Upper lobe of left lung (tissue), 6 donors: ENCODE results near the gene VIPAS39. TPM values are rescaled to one million over a fixed set of nuclear protein-coding genes. Genes with fewer than 3 reads are reported as not detected.

ENCODE experiments used
- ATAC-seq, 2 donors: fragments of 200-7000 bp; cut with Tn5 transposase; one replicate each; pipeline ENCODE4 v1.9.1; 2022; ENCODE audit warnings: mild to moderate bottlenecking in 2 of 2, moderate library complexity in 2 of 2; ENCODE audit not compliant: low FRiP score in 2 of 2
- DNase-seq, 2 donors: peaks; one replicate each; pipeline ENCODE4 v3.0.0-alpha.2; 2019 to 2020
- H3K27ac ChIP-seq, 4 donors: fragments of 200-600 bp; sonication (generic); one replicate each; pipeline ENCODE4 v1.5.1; 2016 to 2019
- H3K27me3 ChIP-seq, 4 donors: fragments of 200-600 bp; sonication (generic); one replicate each; pipeline ENCODE4 v1.5.1; 2017 to 2019
- H3K36me3 ChIP-seq, 4 donors: fragments of 200-600 bp; sonication (generic); one replicate each; pipeline ENCODE4 v1.5.1; 2016 to 2019
- H3K4me1 ChIP-seq, 4 donors: fragments of 200-600 bp; sonication (generic); one replicate each; pipeline ENCODE4 v1.5.1; 2018 to 2019
- H3K4me3 ChIP-seq, 4 donors: fragments of 200-600 bp; sonication (generic); one replicate each; pipeline ENCODE4 v1.5.1; 2017 to 2019; ENCODE audit warnings: mild to moderate bottlenecking in 2 of 4, moderate library complexity in 1 of 4
- H3K9me3 ChIP-seq, 4 donors: fragments of 200-600 bp; sonication (generic); one replicate each; pipeline ENCODE4 v1.5.1; 2018 to 2019
- CTCF ChIP-seq, 6 experiments: fragments of 450-650 bp in 4 of 6; fragments of 200-600 bp in 2 of 6; sonication (generic) in 2 of 6; IDR thresholded peaks; one replicate each; pipeline ENCODE4 v1.5.1; 2016 to 2019; ENCODE audit warnings: antibody characterized with exemption in 6 of 6
- EP300 ChIP-seq, 4 donors: sonication (generic); formaldehyde crosslinking; IDR thresholded peaks; one replicate each; pipeline ENCODE4 v1.5.1; 2017; ENCODE audit warnings: antibody characterized with exemption in 4 of 4, control low read depth in 2 of 4
- POLR2A ChIP-seq, 4 donors: fragments of 450-650 bp; IDR thresholded peaks; one replicate each; pipeline ENCODE4 v1.5.1; 2016 to 2017; ENCODE audit warnings: antibody characterized with exemption in 4 of 4, mild to moderate bottlenecking in 2 of 4
- POLR2AphosphoS5 ChIP-seq, 2 donors: sonication (generic); formaldehyde crosslinking; IDR thresholded peaks; one replicate each; pipeline ENCODE4 v1.5.1; 2017; ENCODE audit warnings: antibody characterized with exemption in 2 of 2
- WGBS, 2 donors: methylation state at CpG; one replicate each; pipeline ENCODE4 v1.1.5; 2017 to 2018; 5-methylcytosine and 5-hydroxymethylcytosine counted together
- total RNA-seq, 6 donors: library from RNA; depleted of rRNA in 4 of 6; stranded (reverse); fragments of >200 nt in 4 of 6; gene quantifications; one replicate each; pipeline versions ENCODE4 v1.1.0 to v1.2.1, GENCODE V29; 2016 to 2021
- donor health status: DM: no; HTN: no; CAD: no; lungs with moderate emphysema.
- donor health status: DM: no; HTN: yes; CAD: no; lungs with severe emphysema.

Gene VIPAS39
- total RNA-seq, 6 donors from 2014 or later, result 7.1 to 19.2 (median 16.8) TPM

DNA sequence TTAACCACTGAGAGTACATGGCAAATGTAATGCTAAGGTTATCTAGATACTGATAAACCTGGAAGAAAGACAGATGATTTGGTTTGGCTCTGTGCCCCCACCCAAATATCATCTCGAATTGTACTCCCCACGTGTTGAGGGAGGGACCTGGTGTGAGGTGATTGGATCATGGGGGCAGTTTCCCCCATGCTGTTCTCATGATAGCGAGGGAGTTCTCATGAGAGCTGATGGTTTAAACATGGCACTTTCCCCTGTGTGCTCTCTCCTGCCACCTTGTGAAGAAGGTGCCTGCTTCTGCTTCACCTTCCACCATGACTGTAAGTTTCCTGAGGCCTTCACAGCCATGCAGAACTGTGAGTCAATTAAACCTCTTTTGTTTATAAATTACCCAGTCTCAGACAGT is 48.3 kb downstream of the VIPAS39 start:
- peaks cover 0 to 5% (median 0%) of the 10 kb centered on the region in 4 donors for H3K4me1 ChIP-seq
- H3K9me3 ChIP-seq, result no peaks in the 10 kb centered on the region
- no peak for DNase-seq
- no peaks in the 10 kb centered on the region for H3K36me3 ChIP-seq
- 59 to 67% methylated on average over 3 of the region's 3 CpGs for WGBS, 2 donors
- H3K27me3 ChIP-seq, result no peaks in the 10 kb centered on the region
- H3K4me3 ChIP-seq, result no peak overlapping the region
- no peak for ATAC-seq
- TF ChIP-seq POLR2A (IDR thresholded peaks at IDR 0.05), result no peak
- no peak for TF ChIP-seq CTCF (IDR thresholded peaks at IDR 0.05)
- no peak for TF ChIP-seq EP300 (IDR thresholded peaks at IDR 0.05)
- TF ChIP-seq POLR2AphosphoS5 (IDR thresholded peaks at IDR 0.05), result no peak
- H3K27ac ChIP-seq, result no peak overlapping the region

DNA sequence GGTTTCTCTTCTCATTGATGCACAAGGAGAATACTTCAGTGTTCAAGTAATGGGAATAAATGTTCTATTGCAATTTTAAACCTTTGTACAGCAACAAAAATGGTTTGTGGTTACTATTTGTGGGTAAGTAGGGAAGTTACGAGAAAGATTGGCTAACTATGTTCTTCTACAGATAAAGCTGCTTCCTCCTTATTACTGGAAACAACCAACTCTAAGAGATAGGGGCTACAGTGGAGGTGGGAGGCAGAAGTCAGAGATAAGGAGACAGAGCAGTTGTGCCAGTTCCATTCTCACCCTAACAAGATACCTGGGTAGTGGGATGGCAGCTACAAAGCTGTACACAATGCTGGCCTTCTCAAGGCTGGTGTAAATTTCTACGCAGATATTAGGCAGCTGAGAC is 50.2 kb downstream of the VIPAS39 start:
- peak overlapping the region; percentile 40 to 66 (median 59) for H3K27ac ChIP-seq
- H3K4me1 ChIP-seq, result peaks cover 0 to 5% (median 0%) of the 10 kb centered on the region in 4 donors
- peak overlapping the region in 1 of 4 donors; percentile 4 for H3K4me3 ChIP-seq
- H3K9me3 ChIP-seq, result no peaks in the 10 kb centered on the region
- H3K36me3 ChIP-seq, result no peaks in the 10 kb centered on the region
- 59 to 82% methylated on average over 2 of the region's 2 CpGs for WGBS, 2 donors
- DNase-seq (no peak), ATAC-seq (peak; percentile 46 to 56)
- no peaks in the 10 kb centered on the region for H3K27me3 ChIP-seq
- TF ChIP-seq EP300 (IDR thresholded peaks at IDR 0.05) (no peak), POLR2A (IDR thresholded peaks at IDR 0.05) (no peak), CTCF (IDR thresholded peaks at IDR 0.05) (no peak), POLR2AphosphoS5 (IDR thresholded peaks at IDR 0.05) (no peak)

DNA sequence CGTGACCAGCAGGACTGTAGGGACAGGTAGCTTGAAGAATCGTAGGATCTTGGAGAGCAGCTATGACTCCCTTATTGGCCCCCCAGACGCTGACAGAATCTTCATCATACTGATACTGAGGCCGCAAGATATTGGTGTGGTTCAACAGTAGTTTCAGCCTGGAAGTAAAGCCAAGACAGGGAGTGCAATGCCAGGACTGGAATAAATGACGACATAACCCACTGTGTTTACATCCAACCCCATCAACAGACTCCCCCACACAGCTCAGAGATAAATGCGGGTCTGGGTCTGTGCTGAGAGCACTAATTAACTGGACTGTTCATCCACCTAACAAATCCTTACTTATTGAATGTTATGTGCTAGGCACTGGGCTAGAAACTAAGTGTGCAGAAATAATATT is 50.7 kb downstream of the VIPAS39 start:
- Histone ChIP-seq H3K27ac (peak overlapping the region in 3 of 4 donors; percentile 57 to 66 (median 61)), H3K36me3 (no peaks in the 10 kb centered on the region), H3K9me3 (no peaks in the 10 kb centered on the region), H3K27me3 (no peaks in the 10 kb centered on the region), H3K4me1 (peaks cover 0 to 5% (median 0%) of the 10 kb centered on the region in 4 donors), H3K4me3 (no peak overlapping the region)
- DNase-seq (no peak), ATAC-seq (no peak)
- no peak for TF ChIP-seq EP300 (IDR thresholded peaks at IDR 0.05)
- TF ChIP-seq CTCF (IDR thresholded peaks at IDR 0.05), result no peak
- no peak for TF ChIP-seq POLR2AphosphoS5 (IDR thresholded peaks at IDR 0.05)
- no peak for TF ChIP-seq POLR2A (IDR thresholded peaks at IDR 0.05)
- 39 to 57% methylated on average over 5 to 6 of the region's 6 CpGs for WGBS, 2 donors

- no peak overlapping the region for H3K4me3 ChIP-seq
- peak overlapping the region in 2 of 4 donors; percentile 57 to 61 for H3K27ac ChIP-seq
- H3K27me3 ChIP-seq, result no peaks in the 10 kb centered on the region
- TF ChIP-seq POLR2AphosphoS5 (IDR thresholded peaks at IDR 0.05) (no peak), EP300 (IDR thresholded peaks at IDR 0.05) (no peak), POLR2A (IDR thresholded peaks at IDR 0.05) (no peak), CTCF (IDR thresholded peaks at IDR 0.05) (no peak)
- WGBS, 2 donors, result 52 to 53% methylated on average over 3 of the region's 3 CpGs
- DNase-seq (no peak), ATAC-seq (no peak)
- no peaks in the 10 kb centered on the region for H3K36me3 ChIP-seq
- H3K9me3 ChIP-seq, result no peaks in the 10 kb centered on the region
- peaks cover 0 to 5% (median 0%) of the 10 kb centered on the region in 4 donors for H3K4me1 ChIP-seq
Measured at GRCh38 chr14:77406086-77406485, 51.3 kb downstream of the VIPAS39 start.

DNA sequence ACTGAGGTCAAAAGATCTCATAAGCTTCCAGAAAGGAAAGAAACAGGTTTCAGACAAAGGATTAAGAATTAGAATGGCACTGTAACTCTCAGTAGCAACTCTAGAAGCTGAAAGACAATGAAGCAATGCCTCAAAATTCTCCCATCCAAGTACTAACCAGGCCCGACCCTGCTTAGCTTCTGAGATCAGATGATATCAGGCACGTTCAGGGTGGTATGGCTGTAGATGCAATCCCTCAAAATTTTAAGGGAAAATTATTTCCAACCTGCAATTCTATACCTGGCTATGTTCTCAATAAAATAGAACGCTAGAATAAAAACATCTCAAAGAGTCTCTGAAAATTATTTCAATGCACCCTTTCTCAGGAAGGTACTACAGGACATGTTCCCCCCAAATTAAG is 53.6 kb downstream of the VIPAS39 start:
- Histone ChIP-seq H3K4me1 (peaks cover 0 to 5% (median 0%) of the 10 kb centered on the region in 4 donors), H3K27me3 (no peaks in the 10 kb centered on the region), H3K36me3 (no peaks in the 10 kb centered on the region), H3K27ac (no peak overlapping the region), H3K4me3 (no peak overlapping the region), H3K9me3 (no peaks in the 10 kb centered on the region)
- 90 to 91% methylated on average over 3 of the region's 3 CpGs for WGBS, 2 donors
- DNase-seq (no peak), ATAC-seq (no peak)
- TF ChIP-seq EP300 (IDR thresholded peaks at IDR 0.05) (no peak), POLR2AphosphoS5 (IDR thresholded peaks at IDR 0.05) (no peak), CTCF (IDR thresholded peaks at IDR 0.05) (no peak), POLR2A (IDR thresholded peaks at IDR 0.05) (no peak)
